Liver (tissue), 9 donors: ENCODE measurements around the gene FASN. TPM values are rescaled to one million over a fixed set of nuclear protein-coding genes. Genes with fewer than 3 reads are reported as not detected.

Experiments used
- DNase-seq: peaks from one replicate; pipeline ENCODE4 v3.0.0-alpha.2; 2017; ENCODE audit warnings: low spot score
- H3K27ac ChIP-seq, 2 donors: one replicate each; pipeline ENCODE4 v1.7.0; 2013; ENCODE audit warnings: inconsistent platforms in 2 of 2, low read length in 2 of 2, control low read depth in 1 of 2, low read depth in 1 of 2, mild to moderate bottlenecking in 1 of 2
- H3K27me3 ChIP-seq, 4 donors: one replicate each; pipeline versions ENCODE4 v1.6.1 to v1.7.0; 2013; ENCODE audit warnings: low read length in 3 of 4, inconsistent platforms in 1 of 4, mild to moderate bottlenecking in 1 of 4, moderate library complexity in 1 of 4; ENCODE audit not compliant: control insufficient read depth in 4 of 4, insufficient read depth in 4 of 4
- H3K36me3 ChIP-seq, 4 donors: one replicate each; pipeline versions ENCODE4 v1.6.1 to v1.7.0; 2013; ENCODE audit warnings: low read length in 3 of 4, mild to moderate bottlenecking in 3 of 4, low read depth in 1 of 4, moderate library complexity in 1 of 4; ENCODE audit not compliant: control insufficient read depth in 4 of 4, insufficient read depth in 3 of 4
- H3K4me1 ChIP-seq, 4 donors: one replicate each; pipeline versions ENCODE4 v1.6.1 to v1.7.0; 2013; ENCODE audit warnings: low read length in 3 of 4, mild to moderate bottlenecking in 3 of 4, moderate library complexity in 1 of 4; ENCODE audit not compliant: control insufficient read depth in 4 of 4, insufficient read depth in 4 of 4
- H3K4me3 ChIP-seq, 3 donors: one replicate each; pipeline versions ENCODE4 v1.6.1 to v1.7.0; 2013; ENCODE audit warnings: low read length in 3 of 3, control low read depth in 1 of 3, low read depth in 1 of 3, mild to moderate bottlenecking in 1 of 3
- H3K9ac ChIP-seq, 2 donors: one replicate each; pipeline ENCODE4 v1.7.0; 2013; ENCODE audit warnings: low read length in 2 of 2, mild to moderate bottlenecking in 2 of 2, moderate library complexity in 2 of 2, control low read depth in 1 of 2, low read depth in 1 of 2
- H3K9me3 ChIP-seq, 4 donors: one replicate each; pipeline versions ENCODE4 v1.6.1 to v1.7.0; 2013; ENCODE audit warnings: low read length in 3 of 4; ENCODE audit not compliant: control insufficient read depth in 4 of 4
- FOXA1 ChIP-seq: IDR thresholded peaks from 2 replicates; pipeline ENCODE4 v1.6.1; 2016; ENCODE audit warnings: antibody characterized with exemption
- FOXA2 ChIP-seq: IDR thresholded peaks from 2 replicates; pipeline ENCODE4 v1.6.1; 2016; ENCODE audit warnings: antibody characterized with exemption
- HNF4A ChIP-seq, 2 donors: conservative IDR thresholded peaks; 2 replicates each; pipeline ENCODE4 v1.6.1; 2016; ENCODE audit warnings: antibody characterized with exemption in 2 of 2, mild to moderate bottlenecking in 2 of 2
- HNF4G ChIP-seq: IDR thresholded peaks from 2 replicates; pipeline ENCODE4 v1.6.1; 2016; ENCODE audit warnings: antibody characterized with exemption
- JUND ChIP-seq, 2 donors: IDR thresholded peaks; 2 replicates each; pipeline ENCODE4 v1.6.1; 2016; ENCODE audit warnings: antibody characterized with exemption in 2 of 2
- RAD21 ChIP-seq, 2 donors: IDR thresholded peaks; 2 replicates each; pipeline ENCODE4 v1.6.1; 2016; ENCODE audit warnings: antibody characterized with exemption in 2 of 2, mild to moderate bottlenecking in 2 of 2
- REST ChIP-seq: IDR thresholded peaks from 2 replicates; pipeline ENCODE4 v1.6.1; 2016; ENCODE audit warnings: antibody characterized with exemption, mild to moderate bottlenecking
- RXRA ChIP-seq, 2 donors: IDR thresholded peaks; 2 replicates each; pipeline ENCODE4 v1.6.1; 2017 to 2018; ENCODE audit warnings: antibody characterized with exemption in 2 of 2, mild to moderate bottlenecking in 1 of 2
- TAF1 ChIP-seq: conservative IDR thresholded peaks from 2 replicates; pipeline ENCODE4 v1.6.1; 2016; ENCODE audit warnings: antibody characterized with exemption, mild to moderate bottlenecking
- YY1 ChIP-seq: IDR thresholded peaks from 2 replicates; pipeline ENCODE4 v1.6.1; 2016; ENCODE audit warnings: antibody characterized with exemption, mild to moderate bottlenecking
- WGBS: extraction: QIAGEN DNeasy Blood & Tissue Kit; methylation state at CpG from one replicate; pipeline ENCODE4 v1.1.7; 2013; 5-methylcytosine and 5-hydroxymethylcytosine counted together
- polyA plus RNA-seq, 2 donors: library from polyadenylated mRNA; stranded (reverse) in 1 of 2; unstranded in 1 of 2; fragments of 200-250 nt in 1 of 2; fragments of >200 nt in 1 of 2; fragmentation: Nextera tagmentation in 1 of 2; extraction: Ambion mirVana in 1 of 2; gene quantifications; one replicate each; pipeline versions ENCODE4 v1.2.1 to v1.2.3, GENCODE V29; 2013 to 2015
- total RNA-seq, 2 donors: library from RNA; depleted of rRNA; stranded (reverse); fragments of >200 nt; gene quantifications; one replicate each; pipeline ENCODE4 v1.2.3, GENCODE V29; 2014
- TF ChIP-seq, protein P1 (sequence below): IDR thresholded peaks from 2 replicates; pipeline ENCODE4 v1.6.1; 2016; ENCODE audit warnings: antibody characterized with exemption
- TF ChIP-seq, protein P2 (sequence below): IDR thresholded peaks from 2 replicates; pipeline ENCODE4 v1.6.1; 2016; ENCODE audit warnings: antibody characterized with exemption
- donor health status: healthy.
- donor health status: healthy.
- donor health status: healthy.
- donor health status: healthy.
- donor health status: healthy.

Gene FASN
- total and polyA plus RNA-seq, 4 donors: 53.1 to 229 (median 130) TPM

DNA sequence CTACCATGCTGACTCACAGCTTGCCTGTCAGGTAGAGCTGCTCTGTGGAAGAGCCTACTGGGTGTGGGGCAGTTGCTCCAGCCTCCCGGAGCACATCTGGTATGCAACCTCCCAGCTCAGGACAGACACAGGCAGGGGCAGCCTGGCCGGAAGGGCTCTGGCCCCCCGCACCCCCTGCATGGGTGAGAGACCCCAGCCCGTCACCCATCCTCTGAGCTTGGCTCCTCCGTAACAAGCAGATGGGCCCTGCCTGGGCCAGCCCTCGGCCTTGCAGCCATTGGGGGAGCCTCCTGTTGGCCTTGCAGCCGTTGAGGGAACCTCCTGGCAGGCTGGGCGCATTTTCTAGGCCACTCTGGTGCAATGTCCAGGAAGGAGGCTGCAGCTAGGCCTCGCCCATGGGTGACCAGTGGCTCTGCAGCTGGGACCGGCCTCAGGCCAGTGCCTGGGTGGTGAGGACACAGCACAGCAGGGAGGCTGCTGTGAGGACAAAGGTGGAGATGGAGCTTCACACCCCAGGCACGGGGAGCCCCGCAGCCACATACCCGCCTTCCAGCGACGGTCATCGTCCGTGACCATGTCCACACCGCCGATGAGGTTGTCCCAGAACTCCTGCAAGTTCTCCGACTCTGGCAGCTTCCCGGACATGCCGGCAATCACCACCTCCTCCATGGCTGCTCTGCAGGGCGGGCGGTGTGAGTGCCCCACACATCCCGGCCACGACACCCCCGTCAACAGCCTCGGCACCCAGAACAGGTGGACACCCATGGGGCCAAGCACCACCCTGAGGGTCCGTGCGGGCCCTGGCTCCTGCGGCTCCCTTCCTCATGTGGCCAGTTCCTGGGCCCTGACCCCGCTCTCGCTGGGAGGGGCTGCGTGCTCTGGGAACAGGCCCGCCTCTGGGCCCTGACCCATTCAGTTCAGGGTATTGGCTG, 2.0 kb downstream of the FASN start:
- Histone ChIP-seq H3K4me3 (peak overlapping the region; percentile 53 to 92 (median 69)), H3K4me1 (peaks cover 21 to 76% (median 47%) of the 10 kb centered on the region in 4 donors), H3K9ac (peak overlapping the region; percentile 76 to 80), H3K9me3 (no peaks in the 10 kb centered on the region), H3K27me3 (no peaks in the 10 kb centered on the region), H3K36me3 (peaks cover 12 to 19% (median 13%) of the 10 kb centered on the region in 4 donors), H3K27ac (peak overlapping the region; percentile 78 to 93)
- DNase-seq: no peak
- WGBS: 37% methylated on average over 35 of the region's 35 CpGs
- TF ChIP-seq REST (peak; percentile 15), RXRA (IDR thresholded peaks at IDR 0.05) (peak in 1 of 2 donors; percentile 27), HNF4A (conservative IDR thresholded peaks at IDR 0.05) (peak in 1 of 2 donors; percentile 35), RAD21 (IDR thresholded peaks at IDR 0.05) (no peak), YY1 (peak; percentile 50)
- TF ChIP-seq, protein P1, sequence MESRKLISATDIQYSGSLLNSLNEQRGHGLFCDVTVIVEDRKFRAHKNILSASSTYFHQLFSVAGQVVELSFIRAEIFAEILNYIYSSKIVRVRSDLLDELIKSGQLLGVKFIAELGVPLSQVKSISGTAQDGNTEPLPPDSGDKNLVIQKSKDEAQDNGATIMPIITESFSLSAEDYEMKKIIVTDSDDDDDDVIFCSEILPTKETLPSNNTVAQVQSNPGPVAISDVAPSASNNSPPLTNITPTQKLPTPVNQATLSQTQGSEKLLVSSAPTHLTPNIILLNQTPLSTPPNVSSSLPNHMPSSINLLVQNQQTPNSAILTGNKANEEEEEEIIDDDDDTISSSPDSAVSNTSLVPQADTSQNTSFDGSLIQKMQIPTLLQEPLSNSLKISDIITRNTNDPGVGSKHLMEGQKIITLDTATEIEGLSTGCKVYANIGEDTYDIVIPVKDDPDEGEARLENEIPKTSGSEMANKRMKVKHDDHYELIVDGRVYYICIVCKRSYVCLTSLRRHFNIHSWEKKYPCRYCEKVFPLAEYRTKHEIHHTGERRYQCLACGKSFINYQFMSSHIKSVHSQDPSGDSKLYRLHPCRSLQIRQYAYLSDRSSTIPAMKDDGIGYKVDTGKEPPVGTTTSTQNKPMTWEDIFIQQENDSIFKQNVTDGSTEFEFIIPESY: no peak

- peaks cover 14 to 27% (median 16%) of the 10 kb centered on the region in 4 donors for H3K36me3 ChIP-seq
- DNase-seq: no peak
Measured at GRCh38 chr17:82094931-82095776, 2.9 kb downstream of the FASN start.

More at GRCh38 chr17:82094931-82095776, 2.9 kb downstream of the FASN start:
- Histone ChIP-seq H3K4me3 (peak overlapping the region; percentile 53 to 92 (median 69)), H3K9me3 (no peaks in the 10 kb centered on the region), H3K4me1 (peaks cover 16 to 71% (median 42%) of the 10 kb centered on the region in 4 donors), H3K27ac (peak overlapping the region in 1 of 2 donors; percentile 93), H3K27me3 (no peaks in the 10 kb centered on the region), H3K9ac (peak overlapping the region; percentile 23 to 80)
- TF ChIP-seq TAF1: no peak
- TF ChIP-seq FOXA2: no peak
- TF ChIP-seq FOXA1: no peak
- TF ChIP-seq YY1: no peak
- TF ChIP-seq RXRA (IDR thresholded peaks at IDR 0.05): no peak
- TF ChIP-seq JUND (IDR thresholded peaks at IDR 0.05): no peak
- TF ChIP-seq, protein P2, sequence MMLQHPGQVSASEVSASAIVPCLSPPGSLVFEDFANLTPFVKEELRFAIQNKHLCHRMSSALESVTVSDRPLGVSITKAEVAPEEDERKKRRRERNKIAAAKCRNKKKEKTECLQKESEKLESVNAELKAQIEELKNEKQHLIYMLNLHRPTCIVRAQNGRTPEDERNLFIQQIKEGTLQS: no peak
- TF ChIP-seq REST: no peak
- TF ChIP-seq HNF4G: no peak
- 41% methylated on average over 37 of the region's 37 CpGs for WGBS
